Natural killer cell treated with Interleukin-12 subunit alpha and Interleukin-12 subunit beta and Interleukin-15 and Interleukin-18, amount 100 ng/mL, for 72 hours (primary cell): ENCODE data around the gene AUTS2. TPM values are rescaled to one million over a fixed set of nuclear protein-coding genes. Genes with fewer than 3 reads are reported as not detected.

Experiments
- ATAC-seq, 2 donors: fragments of 150-1000 bp; cut with Tn5 transposase in 1 of 2; sonication (Bioruptor Pico), chemical (Tn5 transposase) in 1 of 2; 2 replicates each; pipeline ENCODE4 v1.10.0; 2021
- DNase-seq: peaks from one replicate; pipeline ENCODE4 v3.0.0; 2022; ENCODE audit warnings: low spot score
- H3K27ac Mint-ChIP-seq, 2 donors: 1 replicate in 1 of 2; 2 replicates in 1 of 2; pipeline ENCODE4 v1.8.0; 2022; ENCODE audit warnings: mixed read lengths in 2 of 2, mild to moderate bottlenecking in 1 of 2, moderate library complexity in 1 of 2
- H3K27me3 Mint-ChIP-seq, 2 donors: 1 replicate in 1 of 2; 2 replicates in 1 of 2; pipeline ENCODE4 v1.8.0; 2022; ENCODE audit warnings: mixed read lengths in 2 of 2
- H3K36me3 Mint-ChIP-seq: one replicate; pipeline ENCODE4 v1.8.0; 2022; ENCODE audit warnings: mixed read lengths
- H3K4me1 Mint-ChIP-seq, 2 donors: 1 replicate in 1 of 2; 2 replicates in 1 of 2; pipeline ENCODE4 v1.8.0; 2022; ENCODE audit warnings: low read depth in 2 of 2, mixed read lengths in 2 of 2, mild to moderate bottlenecking in 1 of 2
- H3K4me3 Mint-ChIP-seq: one replicate; pipeline ENCODE4 v1.8.0; 2022; ENCODE audit warnings: mixed read lengths
- H3K9me3 Mint-ChIP-seq: 2 replicates; pipeline ENCODE4 v1.8.0; 2022; ENCODE audit warnings: mixed read lengths
- total RNA-seq, 2 donors: library from RNA; stranded (reverse); gene quantifications; one replicate each; pipeline ENCODE4 v1.2.3, GENCODE V29; 2022

AUTS2 gene
- total RNA-seq, 2 donors from 2014 or later = 14.3 to 43.0 TPM

GRCh38 chr7:70299472-70299807 lies 701.2 kb downstream of the AUTS2 start:
- Mint-ChIP-seq H3K27me3 (peaks cover 0 to 3% of the 10 kb centered on the region in 2 donors), H3K9me3 (no peaks in the 10 kb centered on the region), H3K4me3 (no peak overlapping the region), H3K4me1 (peaks cover 17 to 21% of the 10 kb centered on the region in 2 donors), H3K36me3 (no peaks in the 10 kb centered on the region), H3K27ac (no peak overlapping the region)
- no peak for DNase-seq
- ATAC-seq = no peak

- ATAC-seq (no peak), DNase-seq (no peak)
- Mint-ChIP-seq H3K4me3 (no peak overlapping the region), H3K36me3 (no peaks in the 10 kb centered on the region), H3K27me3 (peaks cover 0 to 5% of the 10 kb centered on the region in 2 donors), H3K4me1 (peaks cover 17 to 26% of the 10 kb centered on the region in 2 donors), H3K9me3 (no peaks in the 10 kb centered on the region), H3K27ac (no peak overlapping the region)
Observed at GRCh38 chr7:70301673-70302185, 703.5 kb downstream of the AUTS2 start.

- no peak overlapping the region for H3K4me3 Mint-ChIP-seq
- ATAC-seq = no peak
- no peaks in the 10 kb centered on the region for H3K9me3 Mint-ChIP-seq
- peaks cover 0 to 2% of the 10 kb centered on the region in 2 donors for H3K27me3 Mint-ChIP-seq
- H3K4me1 Mint-ChIP-seq = peaks cover 17 to 26% of the 10 kb centered on the region in 2 donors
- DNase-seq = no peak
- no peaks in the 10 kb centered on the region for H3K36me3 Mint-ChIP-seq
- H3K27ac Mint-ChIP-seq = no peak overlapping the region
Observed at GRCh38 chr7:70303309-70303708, 705.0 kb downstream of the AUTS2 start.

GRCh38 chr7:70303780-70304179 lies 705.5 kb downstream of the AUTS2 start:
- Mint-ChIP-seq H3K36me3 (no peaks in the 10 kb centered on the region), H3K4me3 (peak overlapping the region; percentile 3), H3K27ac (no peak overlapping the region), H3K9me3 (no peaks in the 10 kb centered on the region), H3K27me3 (peaks cover 0 to 2% of the 10 kb centered on the region in 2 donors), H3K4me1 (peaks cover 17 to 26% of the 10 kb centered on the region in 2 donors)
- DNase-seq = no peak
- ATAC-seq = no peak

- no peak overlapping the region for H3K4me3 Mint-ChIP-seq
- H3K4me1 Mint-ChIP-seq = peaks cover 17 to 28% of the 10 kb centered on the region in 2 donors
- ATAC-seq (no peak), DNase-seq (no peak)
- peaks cover 0 to 5% of the 10 kb centered on the region in 2 donors for H3K27me3 Mint-ChIP-seq
- H3K9me3 Mint-ChIP-seq = no peaks in the 10 kb centered on the region
- no peaks in the 10 kb centered on the region for H3K36me3 Mint-ChIP-seq
- H3K27ac Mint-ChIP-seq = no peak overlapping the region
Observed at GRCh38 chr7:70306173-70306572, 707.9 kb downstream of the AUTS2 start.

- Mint-ChIP-seq H3K4me1 (peaks cover 19 to 23% of the 10 kb centered on the region in 2 donors), H3K27ac (no peak overlapping the region), H3K4me3 (no peak overlapping the region), H3K27me3 (peaks cover 0 to 5% of the 10 kb centered on the region in 2 donors), H3K9me3 (no peaks in the 10 kb centered on the region), H3K36me3 (no peaks in the 10 kb centered on the region)
- DNase-seq (no peak), ATAC-seq (no peak)
Observed at GRCh38 chr7:70307544-70308106, 709.4 kb downstream of the AUTS2 start.

GRCh38 chr7:70312336-70312735 lies 714.1 kb downstream of the AUTS2 start:
- Mint-ChIP-seq H3K9me3 (no peaks in the 10 kb centered on the region), H3K4me1 (peaks cover 3 to 11% of the 10 kb centered on the region in 2 donors), H3K4me3 (no peak overlapping the region), H3K27me3 (peaks cover 5 to 7% of the 10 kb centered on the region in 2 donors), H3K27ac (peak overlapping the region in 1 of 2 donors; percentile 73), H3K36me3 (peaks cover 11% of the 10 kb centered on the region)
- DNase-seq = no peak
- peak in 1 of 2 donors; percentile 36 for ATAC-seq

GRCh38 chr7:70313271-70313670 lies 715.0 kb downstream of the AUTS2 start:
- no peak for DNase-seq
- Mint-ChIP-seq H3K4me1 (peaks cover 6 to 16% of the 10 kb centered on the region in 2 donors), H3K9me3 (no peaks in the 10 kb centered on the region), H3K36me3 (peaks cover 11% of the 10 kb centered on the region), H3K27ac (no peak overlapping the region), H3K4me3 (no peak overlapping the region), H3K27me3 (peaks cover 5 to 7% of the 10 kb centered on the region in 2 donors)
- ATAC-seq = no peak

GRCh38 chr7:70313687-70314086 lies 715.4 kb downstream of the AUTS2 start:
- peaks cover 6 to 16% of the 10 kb centered on the region in 2 donors for H3K4me1 Mint-ChIP-seq
- no peak overlapping the region for H3K4me3 Mint-ChIP-seq
- no peaks in the 10 kb centered on the region for H3K9me3 Mint-ChIP-seq
- H3K36me3 Mint-ChIP-seq = peaks cover 11% of the 10 kb centered on the region
- H3K27me3 Mint-ChIP-seq = peaks cover 5 to 7% of the 10 kb centered on the region in 2 donors
- ATAC-seq = no peak
- no peak overlapping the region for H3K27ac Mint-ChIP-seq
- DNase-seq = no peak

- Mint-ChIP-seq H3K27ac (no peak overlapping the region), H3K4me1 (peaks cover 6 to 16% of the 10 kb centered on the region in 2 donors), H3K9me3 (no peaks in the 10 kb centered on the region), H3K36me3 (peaks cover 11% of the 10 kb centered on the region), H3K4me3 (no peak overlapping the region), H3K27me3 (peaks cover 5 to 7% of the 10 kb centered on the region in 2 donors)
- no peak for DNase-seq
- ATAC-seq = no peak
Observed at GRCh38 chr7:70314221-70314620, 715.9 kb downstream of the AUTS2 start.

- Mint-ChIP-seq H3K27ac (no peak overlapping the region), H3K27me3 (peaks cover 6 to 15% of the 10 kb centered on the region in 2 donors), H3K4me3 (no peak overlapping the region), H3K36me3 (peaks cover 11% of the 10 kb centered on the region), H3K9me3 (no peaks in the 10 kb centered on the region), H3K4me1 (peaks cover 3 to 16% of the 10 kb centered on the region in 2 donors)
- ATAC-seq = no peak
- DNase-seq = no peak
Observed at GRCh38 chr7:70316745-70317144, 718.5 kb downstream of the AUTS2 start.

- peaks cover 11% of the 10 kb centered on the region for H3K36me3 Mint-ChIP-seq
- H3K27ac Mint-ChIP-seq = no peak overlapping the region
- H3K4me1 Mint-ChIP-seq = peaks cover 3 to 11% of the 10 kb centered on the region in 2 donors
- H3K27me3 Mint-ChIP-seq = peaks cover 6 to 15% of the 10 kb centered on the region in 2 donors
- DNase-seq (no peak), ATAC-seq (no peak)
- no peaks in the 10 kb centered on the region for H3K9me3 Mint-ChIP-seq
- no peak overlapping the region for H3K4me3 Mint-ChIP-seq
Observed at GRCh38 chr7:70317356-70317755, 719.1 kb downstream of the AUTS2 start.

- H3K27me3 Mint-ChIP-seq = peaks cover 6 to 15% of the 10 kb centered on the region in 2 donors
- no peak for DNase-seq
- peak in 1 of 2 donors; percentile 33 for ATAC-seq
- H3K4me3 Mint-ChIP-seq = no peak overlapping the region
- H3K9me3 Mint-ChIP-seq = no peaks in the 10 kb centered on the region
- H3K27ac Mint-ChIP-seq = no peak overlapping the region
- peaks cover 11% of the 10 kb centered on the region for H3K36me3 Mint-ChIP-seq
- peaks cover 3 to 9% of the 10 kb centered on the region in 2 donors for H3K4me1 Mint-ChIP-seq
Observed at GRCh38 chr7:70318511-70318910, 720.2 kb downstream of the AUTS2 start.

GRCh38 chr7:70319057-70319456 lies 720.8 kb downstream of the AUTS2 start:
- no peak for DNase-seq
- Mint-ChIP-seq H3K4me1 (peaks cover 3 to 9% of the 10 kb centered on the region in 2 donors), H3K36me3 (peaks cover 11% of the 10 kb centered on the region), H3K9me3 (no peaks in the 10 kb centered on the region), H3K4me3 (no peak overlapping the region), H3K27ac (no peak overlapping the region), H3K27me3 (peaks cover 6 to 15% of the 10 kb centered on the region in 2 donors)
- no peak for ATAC-seq
